Fibroblast of peridontal ligament (primary cell): ENCODE data around the gene PLXND1.
"Not testable (repeated sequence)": the region's sequence is repeated elsewhere in the genome, so short reads cannot be mapped to it uniquely, and the experiment has no call there.

Source experiments
- DNase-seq: peaks from one replicate; pipeline ENCODE4 v3.0.0-alpha.2; 2010; ENCODE audit errors: extremely low read depth

PLXND1 gene

GRCh38 chr3:129548104-129548965 is 58.1 kb downstream of the PLXND1 start:
- DNase-seq, result no peak

- no peak for DNase-seq
These were observed 59.2 kb downstream of the PLXND1 start for GRCh38 chr3:129547241-129547640.

GRCh38 chr3:129545951-129546350 is 60.5 kb downstream of the PLXND1 start:
- not testable (repeated sequence) for DNase-seq

GRCh38 chr3:129543999-129544398 is 62.5 kb downstream of the PLXND1 start:
- no peak for DNase-seq

GRCh38 chr3:129543156-129543790 is 63.2 kb downstream of the PLXND1 start, which contains the start of gene H1-8:
TSS of gene H1-8 (plus strand) at chr3:129543175. CDS start at chr3:129543219, 44 bp downstream.
- no peak for DNase-seq

GRCh38 chr3:129542747-129543146 is 63.7 kb downstream of the PLXND1 start:
- no peak for DNase-seq

GRCh38 chr3:129540776-129541516 is 65.5 kb downstream of the PLXND1 start:
- no peak for DNase-seq

- DNase-seq, result peak; percentile 48
These were observed 67.3 kb downstream of the PLXND1 start for GRCh38 chr3:129539206-129539605.

GRCh38 chr3:129536804-129537203 is 69.7 kb downstream of the PLXND1 start:
- no peak for DNase-seq

GRCh38 chr3:129536374-129536667 is 70.2 kb downstream of the PLXND1 start:
- no peak for DNase-seq

- DNase-seq, result no peak
These were observed 71.4 kb downstream of the PLXND1 start for GRCh38 chr3:129535075-129535474.

- no peak for DNase-seq
These were observed 71.9 kb downstream of the PLXND1 start for GRCh38 chr3:129534428-129535027.

GRCh38 chr3:129533406-129533805 is 73.1 kb downstream of the PLXND1 start:
- no peak for DNase-seq

- no peak for DNase-seq
These were observed 74.2 kb downstream of the PLXND1 start for GRCh38 chr3:129532261-129532660.

GRCh38 chr3:129531699-129532098 is 74.8 kb downstream of the PLXND1 start:
- no peak for DNase-seq

GRCh38 chr3:129530821-129531220 is 75.7 kb downstream of the PLXND1 start:
- DNase-seq, result no peak

- peak; percentile 76 for DNase-seq
These were observed 76.2 kb downstream of the PLXND1 start for GRCh38 chr3:129530251-129530791.

GRCh38 chr3:129529436-129530210 is 76.9 kb downstream of the PLXND1 start:
- no peak for DNase-seq

- DNase-seq, result no peak
These were observed 77.8 kb downstream of the PLXND1 start, which contains the start of gene RHO for GRCh38 chr3:129528589-129529100. TSS of gene RHO (plus strand) at chr3:129528639. CDS start at chr3:129528734, 95 bp downstream.

GRCh38 chr3:129527262-129527661 is 79.2 kb downstream of the PLXND1 start:
- no peak for DNase-seq
